ENCODE results near the gene NUP214. TPM values are rescaled to one million over a fixed set of nuclear protein-coding genes. Genes with fewer than 3 reads are reported as not detected.
"Not testable (repeated sequence)": the region's sequence is repeated elsewhere in the genome, so short reads cannot be mapped to it uniquely, and the experiment has no call there.

NUP214 gene
- total RNA-seq, 1 donor from 2014 or later, result 51.5 TPM

DNA sequence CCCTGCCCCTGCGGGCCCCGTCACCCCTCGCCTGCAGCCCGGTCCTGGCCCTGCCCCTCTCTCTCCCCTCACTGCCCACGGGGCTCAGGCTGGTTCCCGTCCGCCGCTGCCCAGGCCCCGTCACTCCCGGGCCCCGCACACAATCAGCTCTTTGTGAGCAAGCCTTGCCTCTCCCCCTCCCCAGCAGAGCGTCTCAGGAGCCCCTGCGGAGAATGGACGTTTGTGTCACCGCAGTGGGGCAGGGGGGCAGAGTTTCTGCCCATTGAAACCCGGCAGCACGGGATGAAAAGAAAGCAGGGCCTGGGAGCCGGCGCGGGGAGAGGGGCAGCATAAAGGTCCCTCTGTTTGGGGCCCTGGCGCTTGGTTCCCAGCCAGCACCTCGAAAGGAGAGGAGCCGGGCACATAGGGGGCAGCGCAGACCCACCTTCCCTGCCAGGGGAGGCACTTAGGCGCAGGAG, 13.5 kb upstream of the NUP214 start:
- Mint-ChIP-seq H3K27me3 (ENCODE audit: unreplicated experiment) (no peaks in the 10 kb centered on the region), H3K4me1 (ENCODE audit: unreplicated experiment) (peaks cover 26% of the 10 kb centered on the region), H3K9me3 (ENCODE audit: unreplicated experiment) (no peaks in the 10 kb centered on the region), H3K36me3 (ENCODE audit: unreplicated experiment) (peaks cover 2% of the 10 kb centered on the region), H3K27ac (ENCODE audit: unreplicated experiment) (no peak overlapping the region), H3K4me3 (ENCODE audit: unreplicated experiment) (no peak overlapping the region)
- no peak for TF ChIP-seq CTCF (IDR thresholded peaks at IDR 0.05)
- no peak for DNase-seq (ENCODE audit: extremely low spot score, unreplicated experiment)

DNA sequence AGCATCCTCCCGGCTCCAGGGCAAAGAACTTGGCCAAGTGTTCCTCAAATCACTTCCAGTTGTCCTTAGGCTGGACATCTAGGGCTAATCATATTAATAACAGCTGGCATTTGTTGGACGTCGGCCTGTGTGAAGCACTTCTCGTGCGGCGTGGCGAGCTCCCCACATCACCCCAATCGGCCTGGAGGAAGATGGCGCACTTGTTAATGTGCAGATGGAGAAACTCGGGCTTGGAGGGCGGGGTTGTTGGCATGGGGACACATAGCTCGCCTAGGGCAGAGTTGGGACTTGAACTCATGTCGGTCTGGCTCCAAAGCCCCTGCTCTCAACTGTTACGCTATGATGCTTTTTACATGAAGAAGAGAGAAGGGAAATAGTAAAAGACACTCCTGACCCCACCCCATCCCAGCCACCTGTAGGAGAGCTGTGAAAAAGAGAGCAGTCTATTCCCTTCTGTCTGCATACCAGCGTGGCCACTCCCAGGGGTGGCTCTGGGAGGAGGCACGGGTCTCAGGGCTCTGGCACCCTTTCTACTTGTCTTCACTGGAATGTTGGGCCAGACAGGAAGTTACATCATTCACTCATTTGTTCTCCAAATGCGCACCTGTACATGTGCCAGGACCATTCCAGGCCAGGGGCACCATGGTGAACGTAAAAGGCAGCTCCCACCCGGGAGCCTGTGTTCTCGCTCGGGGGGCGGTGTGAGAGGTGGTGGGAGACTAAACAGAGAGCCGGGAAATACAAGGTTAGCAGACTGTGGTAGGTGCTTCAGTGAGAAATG, 12.8 kb upstream of the NUP214 start:
- TF ChIP-seq CTCF (IDR thresholded peaks at IDR 0.05), result no peak
- DNase-seq (ENCODE audit: extremely low spot score, unreplicated experiment), result no peak
- Mint-ChIP-seq H3K9me3 (ENCODE audit: unreplicated experiment) (no peaks in the 10 kb centered on the region), H3K27ac (ENCODE audit: unreplicated experiment) (no peak overlapping the region), H3K4me3 (ENCODE audit: unreplicated experiment) (no peak overlapping the region), H3K36me3 (ENCODE audit: unreplicated experiment) (peaks cover 2% of the 10 kb centered on the region), H3K4me1 (ENCODE audit: unreplicated experiment) (peaks cover 32% of the 10 kb centered on the region), H3K27me3 (ENCODE audit: unreplicated experiment) (no peaks in the 10 kb centered on the region)

DNA sequence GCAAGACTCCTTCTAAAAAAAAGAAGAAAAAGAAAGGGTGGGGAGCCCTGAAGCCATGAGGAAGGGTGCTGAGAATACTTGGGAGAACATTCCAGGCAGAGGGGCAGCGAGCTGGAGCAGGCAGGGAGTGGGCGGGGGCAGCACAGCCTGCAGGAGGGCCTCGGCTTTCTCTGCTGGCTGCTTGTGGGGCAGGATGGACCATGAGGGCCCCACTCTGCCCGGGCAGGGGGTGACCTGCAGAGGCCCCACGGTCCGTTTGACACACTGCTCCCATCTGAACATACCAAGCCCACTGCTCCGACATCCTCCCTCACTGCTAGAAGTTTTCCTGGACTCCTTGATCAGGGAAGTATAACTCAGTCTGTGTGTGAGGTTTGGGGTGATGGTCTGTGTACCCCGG, 11.7 kb upstream of the NUP214 start:
- no peak overlapping the region for H3K27ac Mint-ChIP-seq (ENCODE audit: unreplicated experiment)
- H3K4me3 Mint-ChIP-seq (ENCODE audit: unreplicated experiment), result no peak overlapping the region

DNA sequence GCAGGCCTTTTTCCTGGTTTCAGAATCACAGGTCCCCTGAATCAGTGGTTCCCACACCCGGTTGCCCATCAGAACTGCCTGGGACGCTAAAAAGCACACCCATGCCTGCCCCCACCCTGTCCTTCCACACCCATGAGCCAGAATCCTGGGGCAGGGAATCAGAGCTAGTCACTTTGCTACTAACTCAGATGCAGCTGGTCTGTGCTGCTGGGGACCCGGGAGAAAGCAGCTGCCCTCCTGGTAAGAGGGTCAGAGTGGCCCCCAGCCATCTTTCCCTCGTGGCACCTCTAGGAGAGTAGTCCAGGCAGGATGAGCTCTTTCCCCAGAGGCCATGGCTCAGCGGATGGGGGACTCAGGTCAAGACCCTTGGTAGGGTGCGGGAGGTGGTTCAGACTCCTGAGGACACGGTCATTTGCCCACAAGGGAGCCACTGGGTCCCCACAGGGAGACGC, 11.3 kb upstream of the NUP214 start:
- no peak for DNase-seq (ENCODE audit: extremely low spot score, unreplicated experiment)
- Mint-ChIP-seq H3K9me3 (ENCODE audit: unreplicated experiment) (no peaks in the 10 kb centered on the region), H3K27ac (ENCODE audit: unreplicated experiment) (no peak overlapping the region), H3K4me1 (ENCODE audit: unreplicated experiment) (peaks cover 33% of the 10 kb centered on the region), H3K36me3 (ENCODE audit: unreplicated experiment) (peaks cover 6% of the 10 kb centered on the region), H3K27me3 (ENCODE audit: unreplicated experiment) (no peaks in the 10 kb centered on the region), H3K4me3 (ENCODE audit: unreplicated experiment) (no peak overlapping the region)
- TF ChIP-seq CTCF (IDR thresholded peaks at IDR 0.05), result no peak

More for the DNA sequence above, 11.7 kb upstream of the NUP214 start:
- Mint-ChIP-seq H3K27me3 (ENCODE audit: unreplicated experiment) (no peaks in the 10 kb centered on the region), H3K4me1 (ENCODE audit: unreplicated experiment) (peaks cover 33% of the 10 kb centered on the region), H3K36me3 (ENCODE audit: unreplicated experiment) (peaks cover 2% of the 10 kb centered on the region), H3K9me3 (ENCODE audit: unreplicated experiment) (no peaks in the 10 kb centered on the region)
- DNase-seq (ENCODE audit: extremely low spot score, unreplicated experiment), result no peak
- TF ChIP-seq CTCF (IDR thresholded peaks at IDR 0.05), result no peak

DNA sequence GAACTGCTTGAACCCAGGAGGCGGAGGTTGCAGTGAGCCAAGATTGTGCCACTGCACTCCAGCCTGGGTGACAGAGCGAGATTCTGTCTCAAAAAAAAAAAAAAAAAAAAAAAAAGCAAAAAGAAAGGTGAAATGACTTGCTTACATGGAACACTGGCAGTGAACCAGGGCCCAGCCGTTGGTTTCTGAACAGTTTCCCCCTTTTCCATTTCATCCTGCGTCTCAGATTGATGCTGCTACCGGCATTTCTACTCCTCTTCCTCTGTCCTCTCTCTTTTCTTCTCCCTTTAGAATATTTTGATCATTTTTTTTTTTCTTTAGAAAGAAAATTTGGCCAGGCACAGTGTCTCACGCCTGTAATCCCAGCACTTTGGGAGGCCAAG, 10.0 kb upstream of the NUP214 start:
- not testable (repeated sequence) for H3K36me3 Mint-ChIP-seq (ENCODE audit: unreplicated experiment); DNase-seq (ENCODE audit: extremely low spot score, unreplicated experiment); H3K9me3 Mint-ChIP-seq (ENCODE audit: unreplicated experiment); H3K4me3 Mint-ChIP-seq (ENCODE audit: unreplicated experiment); H3K27ac Mint-ChIP-seq (ENCODE audit: unreplicated experiment); H3K27me3 Mint-ChIP-seq (ENCODE audit: unreplicated experiment)
- peaks cover 33% of the 10 kb centered on the region for H3K4me1 Mint-ChIP-seq (ENCODE audit: unreplicated experiment)

Data from osteocyte (in vitro differentiated cells).